Skeletal muscle tissue (tissue), 4 donors: ENCODE measurements around the gene CTNNA3. TPM values are rescaled to one million over a fixed set of nuclear protein-coding genes. Genes with fewer than 3 reads are reported as not detected.
"Not testable (repeated sequence)": the region's sequence is repeated elsewhere in the genome, so short reads cannot be mapped to it uniquely, and the experiment has no call there.

ENCODE experiments used
- H3K27ac ChIP-seq: one replicate; pipeline ENCODE4 v1.7.0; 2013; ENCODE audit warnings: mild to moderate bottlenecking, low read depth, low read length, inconsistent platforms
- H3K27me3 ChIP-seq, 3 donors: one replicate each; pipeline ENCODE4 v1.7.0; 2013; ENCODE audit warnings: low read length in 3 of 3; ENCODE audit not compliant: control insufficient read depth in 3 of 3, insufficient read depth in 3 of 3
- H3K36me3 ChIP-seq, 3 donors: one replicate each; pipeline ENCODE4 v1.7.0; 2013; ENCODE audit warnings: low read length in 3 of 3; ENCODE audit not compliant: control insufficient read depth in 3 of 3, insufficient read depth in 3 of 3
- H3K4me1 ChIP-seq, 3 donors: one replicate each; pipeline ENCODE4 v1.7.0; 2013; ENCODE audit warnings: low read length in 3 of 3, mild to moderate bottlenecking in 3 of 3; ENCODE audit not compliant: control insufficient read depth in 3 of 3, insufficient read depth in 3 of 3
- H3K4me3 ChIP-seq, 3 donors: one replicate each; pipeline ENCODE4 v1.7.0; 2013; ENCODE audit warnings: low read length in 3 of 3
- H3K9ac ChIP-seq, 3 donors: one replicate each; pipeline ENCODE4 v1.7.0; 2013; ENCODE audit warnings: low read length in 3 of 3, mild to moderate bottlenecking in 3 of 3, moderate library complexity in 2 of 3, low read depth in 1 of 3
- H3K9me3 ChIP-seq, 3 donors: one replicate each; pipeline ENCODE4 v1.7.0; 2013; ENCODE audit warnings: low read length in 3 of 3; ENCODE audit not compliant: control insufficient read depth in 3 of 3
- total RNA-seq: library from RNA; depleted of rRNA; stranded (reverse); fragments of >200 nt; gene quantifications from one replicate; pipeline ENCODE4 v1.2.3, GENCODE V29; 2014
- donor health status: Osteomylitis.

CTNNA3 gene
- total RNA-seq, 1 donor from 2014 or later = 24.0 TPM

GRCh38 chr10:67257018-67257417 is 439.0 kb downstream of the CTNNA3 start:
- H3K27ac ChIP-seq = no peak overlapping the region
- no peaks in the 10 kb centered on the region for H3K36me3 ChIP-seq
- H3K4me1 ChIP-seq = no peaks in the 10 kb centered on the region
- no peaks in the 10 kb centered on the region for H3K9me3 ChIP-seq
- H3K4me3 ChIP-seq = no peak overlapping the region
- no peaks in the 10 kb centered on the region for H3K27me3 ChIP-seq
- no peak overlapping the region for H3K9ac ChIP-seq

GRCh38 chr10:67250686-67251085 is 445.3 kb downstream of the CTNNA3 start:
- Histone ChIP-seq H3K4me3 (no peak overlapping the region), H3K27ac (no peak overlapping the region), H3K9ac (no peak overlapping the region), H3K27me3 (no peaks in the 10 kb centered on the region), H3K9me3 (no peaks in the 10 kb centered on the region), H3K4me1 (no peaks in the 10 kb centered on the region), H3K36me3 (no peaks in the 10 kb centered on the region)

GRCh38 chr10:67246066-67246555 is 449.9 kb downstream of the CTNNA3 start:
- no peaks in the 10 kb centered on the region for H3K9me3 ChIP-seq
- H3K27ac ChIP-seq = no peak overlapping the region
- no peak overlapping the region for H3K4me3 ChIP-seq
- no peaks in the 10 kb centered on the region for H3K27me3 ChIP-seq
- H3K36me3 ChIP-seq = no peaks in the 10 kb centered on the region
- no peak overlapping the region for H3K9ac ChIP-seq
- peaks cover 0 to 4% (median 0%) of the 10 kb centered on the region in 3 donors for H3K4me1 ChIP-seq

- no peak overlapping the region for H3K27ac ChIP-seq
- H3K27me3 ChIP-seq = no peaks in the 10 kb centered on the region
- H3K9ac ChIP-seq = no peak overlapping the region
- no peaks in the 10 kb centered on the region for H3K9me3 ChIP-seq
- H3K36me3 ChIP-seq = no peaks in the 10 kb centered on the region
- no peak overlapping the region for H3K4me3 ChIP-seq
- peaks cover 0 to 4% (median 0%) of the 10 kb centered on the region in 3 donors for H3K4me1 ChIP-seq
Observed at GRCh38 chr10:67242528-67242927, 453.5 kb downstream of the CTNNA3 start.

GRCh38 chr10:67241451-67241850 is 454.5 kb downstream of the CTNNA3 start:
- peaks cover 0 to 4% (median 0%) of the 10 kb centered on the region in 3 donors for H3K4me1 ChIP-seq
- no peaks in the 10 kb centered on the region for H3K36me3 ChIP-seq
- H3K9me3 ChIP-seq = no peaks in the 10 kb centered on the region
- H3K4me3 ChIP-seq = no peak overlapping the region
- no peaks in the 10 kb centered on the region for H3K27me3 ChIP-seq
- no peak overlapping the region for H3K27ac ChIP-seq
- H3K9ac ChIP-seq = no peak overlapping the region

GRCh38 chr10:67239864-67240497 is 456.0 kb downstream of the CTNNA3 start:
- Histone ChIP-seq H3K4me3 (no peak overlapping the region), H3K27ac (no peak overlapping the region), H3K9ac (peak overlapping the region in 1 of 3 donors; percentile 17), H3K36me3 (no peaks in the 10 kb centered on the region), H3K27me3 (no peaks in the 10 kb centered on the region), H3K9me3 (no peaks in the 10 kb centered on the region), H3K4me1 (peaks cover 0 to 3% (median 0%) of the 10 kb centered on the region in 3 donors)

- H3K27ac ChIP-seq, H3K36me3 ChIP-seq, H3K4me3 ChIP-seq, H3K27me3 ChIP-seq, H3K9ac ChIP-seq, H3K9me3 ChIP-seq, H3K4me1 ChIP-seq: not testable (repeated sequence)
Observed at GRCh38 chr10:67230680-67231500, 465.1 kb downstream of the CTNNA3 start.

GRCh38 chr10:67225226-67225625 is 470.8 kb downstream of the CTNNA3 start:
- H3K36me3 ChIP-seq = no peaks in the 10 kb centered on the region
- H3K9me3 ChIP-seq = no peaks in the 10 kb centered on the region
- H3K4me1 ChIP-seq = peaks cover 3 to 4% (median 3%) of the 10 kb centered on the region in 3 donors

GRCh38 chr10:67224553-67224952 is 471.4 kb downstream of the CTNNA3 start:
- Histone ChIP-seq H3K27ac (no peak overlapping the region), H3K4me3 (no peak overlapping the region), H3K36me3 (no peaks in the 10 kb centered on the region), H3K9me3 (no peaks in the 10 kb centered on the region), H3K27me3 (no peaks in the 10 kb centered on the region), H3K4me1 (peaks cover 3 to 4% (median 3%) of the 10 kb centered on the region in 3 donors), H3K9ac (no peak overlapping the region)

More at GRCh38 chr10:67225226-67225625, 470.8 kb downstream of the CTNNA3 start:
- Histone ChIP-seq H3K9ac (no peak overlapping the region), H3K27me3 (no peaks in the 10 kb centered on the region), H3K4me3 (no peak overlapping the region), H3K27ac (no peak overlapping the region)

- Histone ChIP-seq H3K36me3 (no peaks in the 10 kb centered on the region), H3K27ac (no peak overlapping the region), H3K9me3 (no peaks in the 10 kb centered on the region), H3K4me3 (no peak overlapping the region), H3K9ac (no peak overlapping the region), H3K27me3 (no peaks in the 10 kb centered on the region), H3K4me1 (peaks cover 3 to 4% (median 3%) of the 10 kb centered on the region in 3 donors)
Observed at GRCh38 chr10:67222934-67223333, 473.1 kb downstream of the CTNNA3 start.
